HK-2 (cell line): ENCODE measurements around the gene LUC7L.
A peak's percentile ranks its signal among the peaks of the same experiment; 100 is the strongest.
"Not testable (repeated sequence)": the region's sequence is repeated elsewhere in the genome, so short reads cannot be mapped to it uniquely, and the experiment has no call there.

ENCODE experiments used
- DNase-seq: peaks from one replicate; pipeline ENCODE4 v3.0.0-alpha.2; 2018; ENCODE audit not compliant: unreplicated experiment

The LUC7L gene, protein sequence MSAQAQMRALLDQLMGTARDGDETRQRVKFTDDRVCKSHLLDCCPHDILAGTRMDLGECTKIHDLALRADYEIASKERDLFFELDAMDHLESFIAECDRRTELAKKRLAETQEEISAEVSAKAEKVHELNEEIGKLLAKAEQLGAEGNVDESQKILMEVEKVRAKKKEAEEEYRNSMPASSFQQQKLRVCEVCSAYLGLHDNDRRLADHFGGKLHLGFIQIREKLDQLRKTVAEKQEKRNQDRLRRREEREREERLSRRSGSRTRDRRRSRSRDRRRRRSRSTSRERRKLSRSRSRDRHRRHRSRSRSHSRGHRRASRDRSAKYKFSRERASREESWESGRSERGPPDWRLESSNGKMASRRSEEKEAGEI

GRCh38 chr16:228852-229730, at the start of gene LUC7L:
Gene LUC7L, minus strand, starts transcription at chr16:229449. Its CDS starts 110 bp downstream, at chr16:229339.
- peak; percentile 82 for DNase-seq

- DNase-seq: no peak
Measured at GRCh38 chr16:278863-279366, 49.7 kb upstream of the LUC7L start.

DNA sequence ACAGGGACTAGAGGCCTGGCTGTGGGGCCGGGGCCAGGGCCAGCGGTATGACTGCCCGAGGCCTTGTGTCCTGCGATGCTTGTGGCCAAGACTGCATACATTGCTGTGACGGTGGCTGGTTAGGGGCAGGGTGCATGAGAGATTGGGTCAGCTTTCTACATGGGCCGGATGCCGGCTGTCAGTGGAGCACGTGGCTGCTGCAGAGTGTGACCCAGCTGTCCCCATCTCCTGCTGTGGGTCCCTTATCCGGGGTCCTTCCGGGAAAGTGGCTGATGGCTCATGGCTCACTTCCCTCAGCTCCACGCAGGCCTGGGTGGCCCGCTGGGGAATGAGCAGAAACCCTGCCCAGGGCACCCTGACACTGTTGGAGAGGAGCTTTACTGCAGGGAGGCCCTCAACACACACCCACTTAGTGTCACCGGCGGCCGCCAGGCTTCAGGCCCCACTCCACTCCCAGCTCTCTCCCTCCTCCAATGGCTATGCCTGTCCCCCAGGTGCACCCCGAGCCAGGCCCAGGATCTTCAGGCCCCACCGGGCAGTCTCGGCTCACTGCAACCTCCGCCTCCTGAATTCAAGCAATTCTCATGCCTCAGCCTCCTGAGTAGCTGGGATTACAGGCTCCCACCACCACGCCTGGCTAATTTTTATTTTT, 47.3 kb upstream of the LUC7L start:
- no peak for DNase-seq

DNA sequence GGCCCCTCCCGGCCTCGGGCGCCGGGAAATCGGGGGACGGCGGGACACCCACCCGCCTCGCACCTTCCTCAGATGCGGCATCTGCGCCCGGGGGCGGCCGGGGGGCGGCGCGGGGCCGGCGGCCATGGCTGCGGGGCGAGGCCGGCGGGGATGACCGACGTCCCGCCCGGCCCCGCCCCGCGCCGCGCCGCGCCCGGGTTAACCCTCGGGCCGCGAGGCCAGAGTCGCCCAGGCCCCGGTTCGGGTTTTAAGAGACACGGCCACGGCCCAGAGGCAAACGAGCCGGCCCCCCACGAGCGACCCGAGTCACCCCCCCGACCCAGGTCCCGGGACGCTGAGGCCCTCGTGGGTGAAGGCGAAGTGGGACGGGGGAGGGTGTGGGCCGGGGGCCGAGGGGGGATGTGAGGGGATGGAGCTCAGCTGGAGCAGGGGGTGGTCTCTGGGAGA, 46.6 kb upstream of the LUC7L start, which contains the start of gene RGS11:
Gene RGS11, minus strand, starts transcription at position 159 of the 447 bp plus-strand sequence. Its CDS starts 33 bp downstream, at position 126.
- DNase-seq: no peak

DNA sequence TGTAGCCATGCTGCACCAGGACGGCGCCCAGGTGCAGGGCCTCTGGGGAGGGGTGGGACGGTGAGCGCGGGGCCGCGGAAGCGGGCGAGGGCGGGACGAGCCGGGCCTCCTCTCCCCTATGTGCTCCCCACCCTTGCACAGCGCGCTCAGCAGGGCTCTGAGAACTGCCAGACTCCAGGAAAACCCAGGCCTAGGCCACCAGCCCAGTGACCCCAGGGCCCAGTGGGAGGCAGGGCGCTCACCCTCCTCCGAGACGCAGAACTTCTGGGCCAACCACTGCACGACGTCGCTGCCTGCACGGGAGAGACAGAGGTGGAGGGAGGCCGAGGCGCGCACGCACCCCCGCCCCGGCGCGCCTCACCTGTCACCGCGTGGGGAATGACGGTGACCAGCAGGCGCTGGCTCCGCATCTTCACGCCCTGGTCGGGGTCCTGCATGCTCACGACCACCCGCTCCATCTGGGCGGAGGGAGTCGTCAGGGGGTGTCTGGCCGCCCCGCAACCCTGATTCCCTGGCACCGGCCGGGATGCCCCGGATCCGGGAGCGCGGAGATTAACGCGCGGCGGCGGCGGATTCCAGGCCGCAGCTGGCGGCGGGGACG, 45.9 kb upstream of the LUC7L start:
- DNase-seq: no peak

DNA sequence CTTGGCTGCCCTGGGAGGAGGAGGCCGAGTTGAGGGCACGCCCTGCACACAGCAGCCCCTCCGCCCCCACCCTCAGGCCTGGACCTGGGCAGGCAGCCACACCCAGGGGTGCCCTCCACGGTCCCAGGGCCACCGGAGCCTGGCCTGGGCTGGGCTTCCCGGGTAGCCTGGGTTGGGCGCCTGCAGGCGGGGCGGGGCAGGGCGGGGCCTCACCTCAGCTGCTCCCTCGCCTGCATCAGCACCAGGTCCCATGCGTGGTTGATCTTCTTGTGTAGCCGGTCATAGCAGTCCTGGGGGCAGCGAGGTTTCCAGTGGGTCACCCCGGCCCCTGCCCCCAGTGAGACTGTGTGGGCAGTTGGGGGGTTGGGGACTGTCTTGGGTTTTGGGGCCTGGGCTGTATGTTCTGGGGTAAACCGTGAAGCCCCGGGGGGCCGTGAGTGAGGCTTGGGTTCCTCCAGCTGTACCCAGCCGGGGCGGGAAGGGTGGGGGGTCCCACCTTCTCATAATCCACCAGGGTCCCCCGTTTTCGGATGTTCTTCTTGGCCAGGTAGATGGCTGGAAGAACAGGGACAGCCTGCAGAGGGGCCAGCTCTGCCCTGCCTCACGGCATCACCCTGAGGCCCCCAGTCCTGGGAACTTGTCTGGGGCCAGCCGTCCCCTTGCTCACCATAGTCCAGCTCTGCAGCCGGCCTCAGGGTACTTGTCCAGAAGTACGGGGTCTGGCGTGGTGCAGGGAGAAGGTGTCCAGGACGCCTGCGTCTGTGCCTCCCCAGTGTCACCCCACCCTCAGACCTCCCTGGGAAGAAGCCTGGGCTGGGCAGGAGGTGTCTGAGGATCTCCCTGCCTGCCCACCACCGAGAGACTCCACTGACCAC, 44.5 kb upstream of the LUC7L start:
- no peak for DNase-seq

DNA sequence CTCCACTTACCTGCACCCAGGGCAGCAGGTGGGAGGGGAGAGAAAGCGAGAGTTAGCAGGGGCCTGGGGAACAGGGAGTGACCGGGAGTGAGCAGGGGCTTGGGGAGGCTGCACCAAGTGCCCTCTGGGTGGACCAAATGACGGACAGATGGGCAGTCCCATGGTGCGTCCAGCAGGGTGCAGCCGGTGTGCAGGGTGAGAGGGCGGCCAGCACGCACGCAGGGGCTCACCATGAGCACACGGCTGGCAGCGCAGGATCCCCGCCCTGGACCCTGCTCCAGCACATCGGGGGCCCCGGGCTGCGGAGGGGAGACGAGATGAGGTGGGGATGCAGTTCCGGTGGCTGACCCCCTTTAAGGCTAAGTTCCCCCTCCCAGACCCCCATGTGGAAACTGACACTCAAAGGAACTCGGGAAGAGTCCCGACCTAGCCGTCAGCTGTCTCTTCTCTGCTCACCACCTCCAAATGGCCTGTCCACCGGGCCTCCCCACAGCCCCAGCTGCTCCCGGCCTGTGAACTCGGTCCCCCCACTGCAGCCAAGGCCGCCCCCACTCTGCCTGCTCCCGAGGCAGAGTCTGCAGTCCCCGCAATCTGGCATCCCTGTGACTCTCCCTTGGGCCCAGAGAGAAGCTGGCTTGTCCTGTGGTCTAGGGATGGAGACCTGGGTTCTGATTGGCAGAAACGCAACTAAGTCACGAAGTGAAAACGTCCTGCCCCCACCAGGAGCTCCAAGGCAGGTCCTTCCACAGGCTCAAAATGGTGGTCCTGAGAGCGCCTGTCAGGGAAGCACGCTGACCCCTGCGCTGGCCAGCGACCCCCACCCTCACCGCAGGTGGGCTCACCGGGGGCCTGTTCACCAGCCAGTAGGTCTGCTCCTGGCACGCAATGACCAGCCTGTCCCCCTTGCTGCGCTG, 43.6 kb upstream of the LUC7L start:
- no peak for DNase-seq

DNA sequence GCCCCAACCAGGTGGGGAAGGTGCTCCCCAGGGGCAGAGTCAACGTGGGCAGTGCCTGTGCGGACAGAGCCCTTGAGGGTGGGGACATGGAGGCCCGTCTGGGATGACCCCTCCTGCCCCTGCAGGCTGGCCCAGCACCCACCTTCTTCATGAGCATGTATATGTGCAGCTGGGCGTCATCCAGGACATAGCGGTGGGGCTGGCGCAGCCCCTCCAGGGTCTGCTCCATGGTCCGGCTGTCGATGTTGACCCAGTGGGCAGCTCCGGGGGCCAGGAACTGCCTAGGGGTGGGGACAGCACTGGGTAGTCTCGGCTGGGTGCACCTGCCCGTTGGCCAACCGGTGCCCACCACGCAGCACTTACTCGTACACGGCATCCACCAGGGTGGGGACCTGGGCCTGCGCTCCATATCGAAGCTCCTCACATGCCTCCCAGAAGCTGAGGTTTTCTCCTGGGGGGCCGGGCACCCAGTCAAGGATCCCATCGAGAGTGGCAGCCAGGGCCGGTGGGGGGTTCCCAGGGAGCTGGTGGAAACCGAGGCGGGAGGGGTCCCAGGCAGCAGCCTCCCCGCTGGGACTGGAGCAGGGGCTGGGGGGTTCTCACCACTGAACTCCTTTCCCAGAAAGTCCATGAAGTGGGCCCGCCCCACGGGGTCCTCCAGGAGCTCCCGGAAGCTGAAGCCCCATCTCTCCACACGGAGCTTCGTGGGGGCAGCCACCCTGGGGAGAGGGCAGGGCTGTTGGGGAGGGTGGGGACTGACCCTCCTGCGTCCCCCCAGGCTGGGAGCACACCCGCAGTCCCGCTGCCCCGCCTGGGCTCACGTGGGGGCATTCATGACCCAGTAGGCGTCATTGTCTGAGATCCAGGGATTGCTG, 41.4 kb upstream of the LUC7L start:
- DNase-seq: no peak

DNA sequence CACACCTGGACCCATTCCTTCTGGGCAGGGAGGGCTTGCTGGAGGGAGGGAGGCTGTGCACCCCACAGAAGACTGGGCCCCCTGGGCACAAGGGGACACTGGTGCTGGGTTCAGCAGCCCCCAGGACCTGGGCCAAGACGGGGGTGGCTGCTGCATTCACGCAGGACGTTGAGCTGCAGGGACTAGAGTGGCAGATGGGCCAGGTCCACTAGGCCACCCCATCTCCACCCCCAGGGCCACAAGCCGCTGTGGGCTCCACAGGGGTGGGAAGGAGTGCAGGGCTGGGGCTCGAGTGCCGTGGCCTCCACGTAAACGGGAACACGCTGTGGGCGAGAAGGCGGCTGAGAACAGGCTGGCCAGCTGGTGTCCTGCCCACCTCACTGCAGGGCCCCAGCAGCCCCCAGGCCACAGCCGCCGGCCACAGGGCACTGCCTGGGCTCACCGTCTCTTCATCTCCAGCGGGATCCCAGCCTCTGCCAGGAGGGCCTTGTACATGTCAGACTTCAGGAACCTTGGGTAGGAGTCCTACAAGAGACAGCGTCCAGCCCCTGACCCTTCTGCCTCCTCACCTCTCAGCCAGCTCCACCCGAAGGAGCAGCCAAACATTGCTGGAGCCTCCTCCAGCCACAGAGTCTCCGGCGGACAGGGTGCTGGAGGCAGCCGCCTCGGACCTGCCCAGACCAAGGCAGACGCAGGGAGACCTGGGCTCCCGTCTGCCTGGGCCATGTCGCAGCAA, 40.0 kb upstream of the LUC7L start:
- no peak for DNase-seq

GRCh38 chr16:268141-269053, 39.1 kb upstream of the LUC7L start:
- DNase-seq: no peak

- DNase-seq: not testable (repeated sequence)
Measured at GRCh38 chr16:267562-267961, 38.3 kb upstream of the LUC7L start.

GRCh38 chr16:266258-267164, 37.3 kb upstream of the LUC7L start:
- no peak for DNase-seq

DNA sequence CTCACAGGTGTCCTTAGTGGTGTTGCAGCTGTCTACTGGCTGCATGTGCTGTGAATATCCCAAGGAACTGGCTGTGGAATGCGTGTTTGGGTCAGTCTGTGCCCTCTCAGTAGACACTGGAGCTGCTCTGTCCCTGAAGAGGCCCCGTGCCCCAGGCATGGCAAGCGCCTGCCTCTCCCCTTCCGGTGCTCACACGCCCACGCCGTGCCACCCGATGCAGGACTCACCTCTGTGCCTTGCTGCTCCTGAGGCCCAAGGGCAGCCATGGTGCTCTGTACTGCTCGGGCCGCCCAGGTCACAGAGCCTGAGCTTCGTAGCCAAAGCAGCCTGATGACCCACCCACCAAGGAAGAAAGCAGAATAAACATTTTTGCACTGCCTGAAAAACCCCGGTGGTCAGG, 36.5 kb upstream of the LUC7L start:
- no peak for DNase-seq

DNA sequence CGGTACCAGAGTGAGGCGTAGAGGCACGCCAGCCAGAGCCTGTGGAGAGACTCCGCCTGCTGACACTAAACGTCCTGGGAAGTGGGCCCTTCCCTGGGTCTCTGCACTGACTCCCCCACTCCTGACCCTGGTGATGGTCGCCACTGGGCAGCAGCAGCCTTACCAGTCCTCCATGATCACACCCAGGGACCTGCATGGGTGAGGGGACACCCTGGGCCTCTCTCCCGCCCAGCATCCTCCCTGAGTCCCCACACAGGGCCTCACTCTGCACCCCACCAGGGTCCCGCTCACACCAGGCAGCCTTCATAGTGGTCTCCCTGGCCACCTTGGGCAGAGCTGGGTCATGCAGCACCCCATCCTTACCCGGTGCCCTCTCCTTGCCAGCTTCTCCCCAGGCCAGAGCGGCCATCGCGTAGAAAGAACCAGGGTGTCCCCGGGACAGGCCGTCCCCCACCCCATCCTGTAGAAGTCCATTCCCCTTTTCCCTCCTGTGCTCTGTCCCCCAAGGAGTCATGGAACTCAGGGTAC, 35.8 kb upstream of the LUC7L start:
- DNase-seq: no peak

DNA sequence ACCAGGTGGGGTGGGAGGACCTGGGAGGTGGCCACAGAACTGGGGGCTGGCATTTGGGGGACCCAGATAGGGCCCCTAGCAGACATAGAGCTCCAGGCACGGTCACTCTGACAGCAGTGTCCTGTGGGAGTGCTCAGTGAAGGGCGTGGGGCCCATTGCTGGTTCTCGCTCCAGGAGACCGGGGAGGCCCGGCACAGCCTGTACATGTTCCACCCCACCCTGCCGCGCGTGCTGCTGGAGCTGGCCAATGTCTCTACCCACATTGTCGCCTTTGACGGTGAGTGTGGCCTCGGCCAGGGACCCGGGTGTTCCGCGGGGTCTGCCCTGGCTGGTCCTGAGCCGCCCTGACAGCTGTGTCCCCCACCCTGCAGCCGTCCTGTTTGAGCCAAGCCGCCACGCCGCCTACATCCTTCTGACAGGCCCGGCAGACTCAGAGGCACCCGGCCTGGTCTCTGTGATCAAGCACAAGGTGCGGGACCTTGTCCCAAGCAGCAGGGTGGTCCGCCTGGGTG, 35.2 kb upstream of the LUC7L start:
- DNase-seq: no peak
